Caco-2 (cell line): Measurements from ENCODE around the gene RFC1. TPM values are rescaled to one million over a fixed set of nuclear protein-coding genes. Genes with fewer than 3 reads are reported as not detected.
"Not testable (repeated sequence)": the region's sequence is repeated elsewhere in the genome, so short reads cannot be mapped to it uniquely, and the experiment has no call there.

Source experiments
- BruUV-seq: library from RNA; stranded (reverse); fragments of 400-500 nt; replicated peaks from 2 replicates; lab custom pipeline; 2021; lab: Mats Ljungman, UMichigan
- CTCF ChIA-PET: fragments of 300-600 bp; sonication (Branson Sonifier 250); formaldehyde crosslinking; loops from one replicate; lab custom pipeline; 2022; ENCODE audit warnings: antibody characterized with exemption; lab: Charles Lee
- POLR2A ChIA-PET: fragments of 300-600 bp; sonication (Branson Sonifier 250); formaldehyde crosslinking; loops from one replicate; lab custom pipeline; 2022; ENCODE audit warnings: antibody characterized with exemption; lab: Charles Lee
- DNase-seq, 2 experiments: peaks; one replicate each; pipeline versions ENCODE4 v3.0.0 to v3.0.0-alpha.2; 2020 to 2022
- H3K27me3 ChIP-seq: replicated peaks from 2 replicates; pipeline ENCODE4 v1.6.0; 2011; ENCODE audit warnings: low read length; ENCODE audit not compliant: control insufficient read depth, insufficient read depth
- H3K36me3 ChIP-seq: 2 replicates; pipeline ENCODE4 v1.5.1; 2011; ENCODE audit warnings: low read length; ENCODE audit not compliant: control insufficient read depth, insufficient read depth
- H3K4me1 ChIP-seq: fragments of 250-450 bp; sonication (Bioruptor Pico); 2 replicates; pipeline ENCODE4 v1.5.1; 2020; ENCODE audit warnings: mild to moderate bottlenecking
- H3K4me3 ChIP-seq: 2 replicates; pipeline ENCODE4 v1.5.1; 2011; ENCODE audit warnings: low read depth, mild to moderate bottlenecking, control low read depth, low read length
- H3K9me3 ChIP-seq: fragments of 250-450 bp; sonication (Bioruptor Pico); 2 replicates; pipeline ENCODE4 v1.5.1; 2020; ENCODE audit warnings: mild to moderate bottlenecking, moderate library complexity
- H3K27ac Mint-ChIP-seq: one replicate; pipeline ENCODE4 v1.8.0; 2022; ENCODE audit warnings: mixed read lengths; ENCODE audit not compliant: unreplicated experiment
- H3K27me3 Mint-ChIP-seq: one replicate; pipeline ENCODE4 v1.8.0; 2022; ENCODE audit warnings: mixed read lengths; ENCODE audit not compliant: insufficient read depth, unreplicated experiment
- H3K36me3 Mint-ChIP-seq: one replicate; pipeline ENCODE4 v1.8.0; 2022; ENCODE audit warnings: mild to moderate bottlenecking, mixed read lengths; ENCODE audit not compliant: insufficient read depth, unreplicated experiment
- H3K4me1 Mint-ChIP-seq: one replicate; pipeline ENCODE4 v1.8.0; 2022; ENCODE audit warnings: low read depth, mixed read lengths; ENCODE audit not compliant: unreplicated experiment
- H3K4me3 Mint-ChIP-seq: one replicate; pipeline ENCODE4 v1.8.0; 2022; ENCODE audit warnings: mild to moderate bottlenecking, moderate library complexity, mixed read lengths; ENCODE audit not compliant: unreplicated experiment
- H3K9me3 Mint-ChIP-seq: one replicate; pipeline ENCODE4 v1.8.0; 2022; ENCODE audit warnings: mixed read lengths; ENCODE audit not compliant: unreplicated experiment
- intact Hi-C: fragments of 100-400 bp; cut with micrococcal nuclease; formaldehyde crosslinking; loops from one replicate; pipeline ENCODE4 v1.10.0; 2022; ENCODE audit not compliant: unreplicated experiment
- total RNA-seq: library from RNA; stranded (reverse); gene quantifications from 2 replicates; pipeline ENCODE4 v1.2.3, GENCODE V29; 2022
- TF ChIP-seq, protein P1 (sequence below), 2 experiments: fragments of 200-600 bp in 1 of 2; IDR thresholded peaks; 1 replicate in 1 of 2; 2 replicates in 1 of 2; pipeline versions ENCODE4 v1.5.1 to v1.8.0; 2011 to 2022; ENCODE audit warnings: antibody characterized with exemption in 1 of 2, control low read depth in 1 of 2, inconsistent platforms in 1 of 2, low read depth in 1 of 2, low read length in 1 of 2, mild to moderate bottlenecking in 1 of 2, moderate library complexity in 1 of 2; ENCODE audit not compliant: insufficient read depth in 1 of 2, severe bottlenecking in 1 of 2, unreplicated experiment in 1 of 2

The RFC1 gene
- total RNA-seq, 1 experiment from 2014 or later, result 63.4 TPM

DNA sequence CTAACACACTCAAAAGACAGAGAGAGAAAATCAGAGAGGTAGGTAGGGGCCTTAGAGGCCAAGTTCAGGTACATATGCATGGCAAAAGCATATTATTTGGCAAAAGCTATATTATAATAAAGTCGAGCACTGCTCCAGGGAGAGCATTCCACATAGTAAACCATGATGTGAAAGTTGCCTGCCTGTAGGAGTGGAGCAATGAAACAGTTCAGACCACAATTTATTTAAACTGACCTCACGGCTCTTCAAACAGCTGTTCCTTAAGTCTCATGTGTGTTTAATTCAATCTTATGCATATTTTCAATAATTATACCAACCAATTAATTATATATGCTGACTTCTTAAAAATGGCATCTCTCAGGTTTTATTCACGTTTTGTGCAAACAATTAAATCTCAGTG is 3.3 kb downstream of the RFC1 start:
- no peaks in the 10 kb centered on the region for H3K27me3 Mint-ChIP-seq
- POLR2A ChIA-PET, result no interaction called here
- no peak for DNase-seq
- no peaks in the 10 kb centered on the region for H3K9me3 Mint-ChIP-seq
- H3K4me1 ChIP-seq, result peaks cover 4% of the 10 kb centered on the region; the same call in 1 of the 2 replicates
- H3K36me3 Mint-ChIP-seq, result peaks cover 23% of the 10 kb centered on the region
- H3K27me3 ChIP-seq, result no peaks in the 10 kb centered on the region
- H3K27ac Mint-ChIP-seq, result no peak overlapping the region
- CTCF ChIA-PET, result no interaction called here
- TF ChIP-seq, protein P1, sequence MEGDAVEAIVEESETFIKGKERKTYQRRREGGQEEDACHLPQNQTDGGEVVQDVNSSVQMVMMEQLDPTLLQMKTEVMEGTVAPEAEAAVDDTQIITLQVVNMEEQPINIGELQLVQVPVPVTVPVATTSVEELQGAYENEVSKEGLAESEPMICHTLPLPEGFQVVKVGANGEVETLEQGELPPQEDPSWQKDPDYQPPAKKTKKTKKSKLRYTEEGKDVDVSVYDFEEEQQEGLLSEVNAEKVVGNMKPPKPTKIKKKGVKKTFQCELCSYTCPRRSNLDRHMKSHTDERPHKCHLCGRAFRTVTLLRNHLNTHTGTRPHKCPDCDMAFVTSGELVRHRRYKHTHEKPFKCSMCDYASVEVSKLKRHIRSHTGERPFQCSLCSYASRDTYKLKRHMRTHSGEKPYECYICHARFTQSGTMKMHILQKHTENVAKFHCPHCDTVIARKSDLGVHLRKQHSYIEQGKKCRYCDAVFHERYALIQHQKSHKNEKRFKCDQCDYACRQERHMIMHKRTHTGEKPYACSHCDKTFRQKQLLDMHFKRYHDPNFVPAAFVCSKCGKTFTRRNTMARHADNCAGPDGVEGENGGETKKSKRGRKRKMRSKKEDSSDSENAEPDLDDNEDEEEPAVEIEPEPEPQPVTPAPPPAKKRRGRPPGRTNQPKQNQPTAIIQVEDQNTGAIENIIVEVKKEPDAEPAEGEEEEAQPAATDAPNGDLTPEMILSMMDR (IDR thresholded peaks at IDR 0.05; ENCODE audit: insufficient read depth in 1 of 2, low read depth in 1 of 2, low read length in 1 of 2, severe bottlenecking in 1 of 2, unreplicated experiment in 1 of 2), result no peak
- no TSS peak for BruUV-seq
- no peaks in the 10 kb centered on the region for H3K36me3 ChIP-seq
- intact Hi-C loops, result no loop called here
- no peak overlapping the region for H3K4me3 Mint-ChIP-seq
- H3K4me3 ChIP-seq, result no peak overlapping the region
- H3K9me3 ChIP-seq, result no peaks in the 10 kb centered on the region
- H3K4me1 Mint-ChIP-seq, result peaks cover 13% of the 10 kb centered on the region

DNA sequence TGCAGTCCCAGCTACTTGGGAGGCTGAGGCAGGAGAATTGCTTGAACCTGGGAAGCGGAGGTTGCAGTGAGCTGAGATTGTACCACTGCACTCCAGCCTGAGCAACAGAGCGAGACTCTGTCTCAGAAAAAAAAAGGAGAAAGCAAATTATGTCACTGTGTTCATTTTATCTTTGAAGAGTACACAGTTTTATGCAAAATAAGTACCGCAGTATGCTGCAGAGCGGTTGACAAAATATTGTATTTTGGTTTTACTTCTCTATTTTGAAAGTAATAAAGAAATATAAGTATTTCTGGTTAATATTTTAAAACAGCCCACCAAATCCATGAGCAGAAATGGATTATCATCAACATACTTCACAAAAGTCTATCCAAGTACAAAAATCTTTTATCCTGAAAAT is 5.6 kb downstream of the RFC1 start:
- H3K4me1 ChIP-seq, H3K9me3 ChIP-seq, H3K36me3 Mint-ChIP-seq, POLR2A ChIA-PET, H3K9me3 Mint-ChIP-seq, BruUV-seq, H3K36me3 ChIP-seq, H3K27me3 Mint-ChIP-seq, intact Hi-C loops, H3K4me3 Mint-ChIP-seq, H3K27ac Mint-ChIP-seq, H3K27me3 ChIP-seq, DNase-seq, CTCF ChIA-PET, H3K4me3 ChIP-seq: not testable (repeated sequence)
- H3K4me1 Mint-ChIP-seq, result peaks cover 13% of the 10 kb centered on the region

DNA sequence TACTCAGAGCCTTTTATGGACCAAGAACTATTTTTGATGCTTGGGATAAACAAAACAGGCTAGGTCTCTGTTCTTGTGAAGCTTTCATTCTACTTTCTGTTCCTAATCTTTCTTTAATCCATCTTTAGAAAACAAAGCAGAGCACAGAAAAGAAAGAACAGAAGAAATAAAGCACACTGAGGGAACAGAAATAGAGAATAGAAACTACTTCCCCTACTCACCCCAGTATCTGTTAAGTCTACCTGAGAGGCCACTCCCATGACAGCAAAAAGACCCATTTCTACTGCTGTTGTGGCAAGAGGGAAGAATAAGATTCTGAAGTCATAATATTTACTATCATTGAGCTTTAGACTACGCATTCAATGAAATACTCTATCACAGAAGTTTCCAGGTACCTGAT is 9.2 kb downstream of the RFC1 start:
- Histone ChIP-seq H3K27me3 (no peaks in the 10 kb centered on the region), H3K9me3 (no peaks in the 10 kb centered on the region), H3K4me1 (peaks cover 12% of the 10 kb centered on the region), H3K36me3 (no peaks in the 10 kb centered on the region), H3K4me3 (no peak overlapping the region)
- TF ChIP-seq, protein P1 (IDR thresholded peaks at IDR 0.05; ENCODE audit: insufficient read depth in 1 of 2, low read depth in 1 of 2, low read length in 1 of 2, severe bottlenecking in 1 of 2, unreplicated experiment in 1 of 2), result no peak
- H3K27me3 Mint-ChIP-seq, result no peaks in the 10 kb centered on the region
- no peak overlapping the region for H3K4me3 Mint-ChIP-seq
- H3K27ac Mint-ChIP-seq, result no peak overlapping the region
- no peak for DNase-seq
- no TSS peak for BruUV-seq
- peaks cover 14% of the 10 kb centered on the region for H3K36me3 Mint-ChIP-seq
- ChIA-PET CTCF (no interaction called here), POLR2A (interaction anchor here (0.6 kb wide), 1 partner anchor 171 kb away, joined by 6 read pairs; no protein-coding TSS in a partner anchor)
- H3K9me3 Mint-ChIP-seq, result no peaks in the 10 kb centered on the region
- intact Hi-C loops, result no loop called here
- H3K4me1 Mint-ChIP-seq, result peaks cover 7% of the 10 kb centered on the region

DNA sequence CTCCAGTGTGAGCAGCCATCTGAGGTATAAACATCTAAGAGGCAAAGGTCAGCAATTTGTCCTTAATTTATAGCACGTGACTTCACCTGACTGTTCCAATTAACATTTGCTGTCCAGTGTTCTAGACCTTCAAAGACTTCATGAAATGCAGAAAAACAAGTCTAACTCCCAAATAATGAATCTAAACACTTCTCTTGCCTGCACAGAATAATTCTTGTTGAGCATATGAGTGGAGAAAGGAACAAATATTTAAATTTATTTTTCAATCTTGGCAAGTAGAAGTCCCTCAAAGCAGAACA is 12.0 kb downstream of the RFC1 start:
- Histone ChIP-seq H3K4me3 (no peak overlapping the region), H3K4me1 (peaks cover 17% of the 10 kb centered on the region), H3K27me3 (no peaks in the 10 kb centered on the region), H3K9me3 (no peaks in the 10 kb centered on the region; the same call in 1 of the 2 replicates), H3K36me3 (no peaks in the 10 kb centered on the region)
- Mint-ChIP-seq H3K4me1 (peaks cover 16% of the 10 kb centered on the region), H3K27ac (peak overlapping the region; percentile 65), H3K9me3 (no peaks in the 10 kb centered on the region), H3K27me3 (no peaks in the 10 kb centered on the region), H3K4me3 (peak overlapping the region; percentile 30), H3K36me3 (peaks cover 37% of the 10 kb centered on the region)
- DNase-seq, result no peak
- CTCF ChIA-PET, result no interaction called here
- no TSS peak for BruUV-seq
- intact Hi-C loops, result no loop called here
- POLR2A ChIA-PET, result no interaction called here
- TF ChIP-seq, protein P1 (IDR thresholded peaks at IDR 0.05; ENCODE audit: insufficient read depth in 1 of 2, low read depth in 1 of 2, low read length in 1 of 2, severe bottlenecking in 1 of 2, unreplicated experiment in 1 of 2), result no peak
